Sciatic nerve (tissue), 2 donors: Measurements from ENCODE around the gene ZBTB7B. TPM values are rescaled to one million over a fixed set of nuclear protein-coding genes. Genes with fewer than 3 reads are reported as not detected.

Source experiments
- ATAC-seq: fragments of 200-7000 bp; cut with Tn5 transposase; one replicate; pipeline ENCODE4 v1.9.1; 2020; ENCODE audit warnings: mild to moderate bottlenecking, moderate library complexity
- DNase-seq: peaks from one replicate; pipeline ENCODE4 v3.0.0-alpha.2; 2020; ENCODE audit warnings: low spot score
- intact Hi-C: fragments of 100-400 bp; cut with DNase I; formaldehyde crosslinking; loops from one replicate; pipeline ENCODE4 v1.14.2; 2022
- microRNA-seq: library from miRNA; unstranded; fragments of <30 nt; microRNA quantifications from one replicate; pipeline ENCODE4 v1.2.0, GENCODE V29; 2020
- total RNA-seq: library from RNA; stranded (reverse); fragmentation: NEBNext Ultra II Directional; extraction: Animal tissue kit (Norgen Biotek cat#: 25700); gene quantifications from one replicate; pipeline ENCODE4 v1.2.1, GENCODE V29; 2021
- donor health status: DM: no; HTN: no; CAD: no.
- donor health status: DM: no; HTN: no; CAD: no.

The ZBTB7B gene
- total RNA-seq, 1 donor from 2014 or later, result 45.3 TPM

DNA sequence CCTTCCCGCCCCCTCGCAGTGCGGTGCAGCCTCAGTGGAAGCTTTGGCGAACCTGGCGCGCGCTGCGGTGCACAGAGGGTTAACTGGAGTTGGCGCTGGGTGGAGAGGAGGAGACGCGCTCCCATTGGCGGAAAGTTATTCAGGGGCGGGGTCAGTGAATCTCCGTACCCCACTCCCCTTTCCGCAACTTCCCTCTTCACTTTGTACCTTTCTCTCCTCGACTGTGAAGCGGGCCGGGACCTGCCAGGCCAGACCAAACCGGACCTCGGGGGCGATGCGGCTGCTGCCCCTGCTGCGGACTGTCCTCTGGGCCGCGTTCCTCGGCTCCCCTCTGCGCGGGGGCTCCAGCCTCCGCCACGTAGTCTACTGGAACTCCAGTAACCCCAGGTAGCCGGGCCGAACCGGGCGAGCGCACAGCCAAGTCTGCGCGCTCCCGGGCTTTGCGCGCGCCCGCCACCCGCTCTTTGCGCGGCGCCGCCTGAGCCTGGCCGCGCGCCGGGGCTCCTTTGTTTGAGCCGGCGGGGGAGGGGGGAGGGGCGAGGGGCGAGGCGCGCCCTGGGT, 61.0 kb downstream of the ZBTB7B start, which contains the start of gene EFNA4:
TSS of gene EFNA4 (plus strand) at position 191 of the 561 bp plus-strand sequence. CDS start at position 275, 84 bp downstream.
- intact Hi-C loops, result no loop called here
- ATAC-seq (peak; percentile 87), DNase-seq (peak; percentile 91)

DNA sequence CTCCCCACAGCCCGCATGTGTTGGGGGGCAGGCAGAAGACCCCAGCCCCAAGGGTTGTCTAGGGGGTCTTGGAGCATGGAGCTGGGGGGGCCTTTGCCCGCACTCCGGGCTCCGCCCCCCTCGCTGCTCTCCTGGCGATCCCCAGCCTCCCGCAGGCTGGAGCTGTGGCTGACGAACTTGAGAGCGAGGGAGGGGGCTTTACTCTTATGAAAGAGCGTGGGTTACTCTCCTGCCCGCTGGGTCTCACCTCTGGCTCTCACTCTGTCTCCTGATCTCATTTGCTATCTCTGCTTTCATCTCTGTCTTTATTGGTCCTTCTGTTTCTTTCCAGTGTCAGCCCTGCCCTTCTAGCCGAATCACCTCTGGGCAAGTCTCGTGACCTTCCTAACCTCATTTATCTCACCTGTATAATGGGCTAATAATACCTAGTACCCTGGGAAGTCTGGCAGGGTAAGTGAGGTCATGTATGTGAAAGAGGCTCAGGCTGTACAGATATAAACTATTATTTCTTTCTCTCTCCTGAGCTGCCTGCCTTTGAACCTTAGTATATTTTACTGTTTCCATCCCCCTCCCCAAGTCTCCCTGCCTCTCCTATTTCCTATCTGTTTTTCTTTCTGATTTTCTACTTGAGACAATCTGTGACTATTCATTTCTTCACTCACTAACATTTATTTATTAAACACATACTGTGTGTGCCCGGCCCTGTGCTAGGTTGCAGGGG, 61.7 kb downstream of the ZBTB7B start:
- intact Hi-C loops, result no loop called here
- ATAC-seq, result peak; percentile 1
- no peak for DNase-seq

DNA sequence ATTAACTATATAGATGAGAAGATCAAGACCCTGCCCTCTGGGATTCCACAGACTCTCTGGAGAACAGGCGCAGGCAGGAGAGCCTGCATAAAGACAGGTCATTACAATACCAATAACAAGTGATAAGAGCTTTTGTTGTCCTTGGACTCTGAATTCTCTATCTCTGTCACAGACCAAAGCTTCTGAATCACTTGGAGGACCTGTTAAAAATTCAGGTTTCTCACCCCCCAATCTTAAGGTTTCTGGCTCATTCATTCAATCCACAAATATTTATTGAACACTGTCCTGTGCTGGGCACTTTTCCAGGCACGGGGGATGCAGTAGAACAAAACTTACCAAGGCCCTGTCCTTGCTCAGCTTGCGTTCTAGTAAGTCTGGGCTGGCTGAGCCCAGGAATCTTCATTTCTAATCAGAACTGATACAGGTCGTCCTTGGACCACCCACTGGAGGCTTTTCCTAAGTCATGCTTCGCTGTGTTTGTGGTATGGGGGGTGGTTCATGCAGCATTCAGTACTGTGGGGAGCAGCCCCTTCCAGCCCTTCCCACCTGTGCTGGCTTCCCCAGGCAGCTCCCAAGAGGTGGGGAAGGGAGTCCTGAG, 62.3 kb downstream of the ZBTB7B start:
- ATAC-seq (no peak), DNase-seq (no peak)
- intact Hi-C loops, result no loop called here

DNA sequence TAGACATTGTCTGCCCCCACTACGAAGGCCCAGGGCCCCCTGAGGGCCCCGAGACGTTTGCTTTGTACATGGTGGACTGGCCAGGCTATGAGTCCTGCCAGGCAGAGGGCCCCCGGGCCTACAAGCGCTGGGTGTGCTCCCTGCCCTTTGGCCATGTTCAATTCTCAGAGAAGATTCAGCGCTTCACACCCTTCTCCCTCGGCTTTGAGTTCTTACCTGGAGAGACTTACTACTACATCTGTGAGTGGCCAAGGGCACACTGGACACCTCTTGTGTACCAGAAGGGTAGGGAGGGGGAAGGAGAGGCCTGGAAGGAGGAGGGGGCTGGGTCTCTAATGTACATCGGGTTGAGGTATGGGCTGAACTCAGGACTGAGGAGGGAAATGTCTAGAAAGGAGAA, 64.2 kb downstream of the ZBTB7B start:
- no peak for DNase-seq
- intact Hi-C loops, result no loop called here

More for the DNA sequence above, 64.2 kb downstream of the ZBTB7B start:
- ATAC-seq, result no peak

Small RNAs within 50 kb of the gene (microRNA-seq; reads per million reads assigned to microRNA genes)
- not detected for gene MIR4258

Other genes with a start within 250 kb of the ZBTB7B start
- 1.8 TPM for gene KCNN3, start 132.5 kb upstream of the ZBTB7B start, total RNA-seq
- gene PMVK, start 66.1 kb upstream of the ZBTB7B start, total RNA-seq, result 30.4 TPM
- gene PBXIP1, start 46.7 kb upstream of the ZBTB7B start, total RNA-seq, result 71.1 TPM
- gene PYGO2, start 41.0 kb upstream of the ZBTB7B start, total RNA-seq, result 25.0 TPM
- gene SHC1, start 32.1 kb upstream of the ZBTB7B start, total RNA-seq, result 92.5 TPM
- 31.7 TPM for gene CKS1B, start 28.1 kb upstream of the ZBTB7B start, total RNA-seq
- gene FLAD1, start 19.5 kb upstream of the ZBTB7B start, total RNA-seq, result 24.3 TPM
- not detected for gene LENEP, start 9.2 kb upstream of the ZBTB7B start, total RNA-seq
- gene DCST2, start 31.0 kb downstream of the ZBTB7B start, total RNA-seq, result 5.5 TPM
- 0.31 TPM for gene DCST1, start 31.0 kb downstream of the ZBTB7B start, total RNA-seq
- 147 TPM for gene ADAM15, start 48.5 kb downstream of the ZBTB7B start, total RNA-seq
- 3.1 TPM for gene EFNA4, start 60.9 kb downstream of the ZBTB7B start, total RNA-seq
- 2.4 TPM for gene EFNA3, start 76.0 kb downstream of the ZBTB7B start, total RNA-seq
- gene EFNA1, start 125.1 kb downstream of the ZBTB7B start, total RNA-seq, result 49.0 TPM
- gene SLC50A1, start 133.1 kb downstream of the ZBTB7B start, total RNA-seq, result 20.8 TPM
- gene DPM3, start 137.7 kb downstream of the ZBTB7B start, total RNA-seq, result 75.3 TPM
- 162 TPM for gene KRTCAP2, start 170.5 kb downstream of the ZBTB7B start, total RNA-seq
- 4.8 TPM for gene TRIM46, start 171.0 kb downstream of the ZBTB7B start, total RNA-seq
- 58.8 TPM for gene THBS3, start 205.1 kb downstream of the ZBTB7B start, total RNA-seq
- 20.0 TPM for gene MTX1, start 205.9 kb downstream of the ZBTB7B start, total RNA-seq